NCI-H128 (cell line): ENCODE measurements around the gene MTMR10.

Source experiments
- DNase-seq: peaks from one replicate; lab custom pipeline; 2025; ENCODE audit not compliant: unreplicated experiment; lab: John Stamatoyannopoulos, UW

The MTMR10 gene

DNA sequence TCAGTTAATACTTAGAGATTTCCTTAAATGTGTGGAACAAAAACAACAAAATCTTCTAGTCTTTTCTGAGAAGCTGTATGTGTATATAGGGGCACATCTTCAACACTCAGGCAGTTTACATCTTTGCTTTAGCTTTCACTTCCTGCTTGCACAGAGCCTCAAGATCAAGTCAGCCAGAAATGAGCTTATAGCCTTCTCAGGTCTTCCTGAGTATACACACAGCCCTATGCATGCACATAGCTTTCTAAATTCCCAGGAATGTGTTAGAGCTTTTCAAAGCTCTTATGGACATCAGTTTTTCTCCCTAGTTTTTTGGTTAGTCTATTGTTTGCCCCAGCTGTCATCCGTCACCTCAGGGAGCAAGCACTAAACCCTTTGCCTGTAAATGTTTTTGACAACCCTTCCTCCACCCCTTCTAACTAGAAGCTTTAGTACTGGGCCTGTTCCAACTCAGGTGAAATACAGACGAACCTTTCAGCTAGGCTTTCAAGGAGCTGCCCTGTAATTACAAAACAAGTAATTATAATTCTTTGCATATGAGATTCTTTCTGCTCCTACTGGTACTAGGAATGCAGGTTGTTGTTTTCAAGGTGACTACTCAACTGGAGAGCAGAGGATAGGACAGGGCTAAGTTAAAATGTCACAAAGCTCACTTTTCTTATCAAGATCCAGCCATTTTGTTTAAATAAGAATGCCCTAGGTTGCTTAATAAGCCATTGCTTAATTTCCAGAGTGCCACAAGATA lies 22.6 kb upstream of the MTMR10 start:
- DNase-seq: no peak

DNA sequence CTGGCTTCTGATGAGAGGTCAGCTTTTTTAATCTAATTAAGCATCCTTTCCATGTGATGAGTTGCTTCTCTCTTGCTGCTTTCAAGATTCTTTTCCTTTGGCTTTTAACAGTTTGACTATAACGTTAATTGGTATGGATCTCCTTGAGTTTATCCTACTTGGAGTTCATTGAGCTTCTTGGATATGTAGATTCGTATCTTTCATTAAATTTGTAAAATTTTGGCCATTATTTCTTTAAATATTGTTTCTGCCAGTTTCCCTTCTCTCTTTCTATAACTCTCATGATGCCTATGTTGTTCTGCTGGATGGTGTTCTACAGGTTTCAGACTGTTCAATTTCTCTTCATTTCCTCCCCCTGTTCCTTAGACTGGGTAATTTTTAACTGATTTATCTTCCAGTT lies 21.0 kb upstream of the MTMR10 start:
- no peak for DNase-seq

DNA sequence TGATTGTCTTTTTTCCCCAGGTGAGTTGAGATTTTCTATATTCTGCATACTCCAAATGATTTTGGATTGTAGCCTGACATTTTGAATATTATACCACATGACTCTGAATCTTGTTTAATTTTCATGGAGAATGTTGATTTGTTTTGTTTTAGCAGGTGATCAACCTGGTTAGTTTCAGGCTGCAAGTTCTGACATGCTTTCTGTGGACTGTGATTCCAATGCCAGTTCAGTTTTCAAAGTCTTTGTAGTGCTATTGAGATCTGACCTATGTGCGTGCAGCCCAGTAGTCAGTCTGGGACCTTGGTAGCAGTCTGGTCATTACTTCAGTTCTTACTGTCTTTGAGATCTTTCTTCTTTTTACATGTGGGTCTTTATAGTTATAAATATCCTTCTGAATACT lies 18.6 kb upstream of the MTMR10 start:
- DNase-seq: no peak

- no peak for DNase-seq
These were observed 14.2 kb upstream of the MTMR10 start for GRCh38 chr15:31005660-31006059.

DNA sequence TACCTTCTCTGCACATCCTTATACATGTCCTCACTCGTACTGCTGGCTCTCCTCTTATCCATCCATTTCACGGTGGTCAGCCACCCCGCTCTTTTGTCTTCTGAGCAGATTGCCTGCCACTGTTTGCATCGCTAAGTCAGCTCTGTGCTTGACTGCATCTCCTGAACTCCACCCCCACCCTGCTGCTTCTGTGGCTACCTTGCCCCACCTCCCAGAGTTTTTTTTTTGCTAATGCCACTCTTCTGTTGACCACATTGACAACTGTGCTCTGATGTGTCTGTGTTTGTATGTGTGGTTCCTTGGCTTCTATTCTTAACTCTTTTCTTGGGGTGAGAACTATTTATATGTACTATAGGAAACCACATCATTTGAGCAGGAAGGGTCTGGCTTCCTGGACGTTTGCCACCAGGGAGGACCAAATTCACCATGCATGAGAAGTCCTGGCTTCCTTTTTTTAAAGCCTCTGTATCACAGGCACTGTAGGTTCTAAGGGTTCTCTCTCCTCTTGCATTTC lies 12.8 kb upstream of the MTMR10 start:
- DNase-seq: no peak

DNA sequence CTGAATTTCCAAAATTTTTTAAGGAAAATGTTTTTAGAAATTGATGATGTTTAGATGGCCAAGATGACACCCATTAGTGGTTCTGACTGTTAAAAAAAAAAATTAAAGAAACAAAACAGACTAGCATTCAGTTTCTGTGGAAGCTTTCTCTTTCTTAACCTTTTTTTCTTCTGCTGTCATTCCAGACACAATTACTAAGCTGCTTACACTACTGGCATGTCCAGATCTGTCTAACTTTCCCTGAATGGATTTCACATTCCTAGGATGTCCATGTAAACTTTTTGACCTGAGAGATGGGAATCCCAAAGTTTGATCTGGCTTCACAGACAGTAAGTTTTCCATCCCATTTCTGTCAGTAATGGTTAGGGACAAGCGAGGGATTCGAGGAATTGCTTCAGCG lies 10.3 kb upstream of the MTMR10 start:
- DNase-seq: no peak

GRCh38 chr15:30999729-31000128 lies 8.3 kb upstream of the MTMR10 start:
- no peak for DNase-seq

DNA sequence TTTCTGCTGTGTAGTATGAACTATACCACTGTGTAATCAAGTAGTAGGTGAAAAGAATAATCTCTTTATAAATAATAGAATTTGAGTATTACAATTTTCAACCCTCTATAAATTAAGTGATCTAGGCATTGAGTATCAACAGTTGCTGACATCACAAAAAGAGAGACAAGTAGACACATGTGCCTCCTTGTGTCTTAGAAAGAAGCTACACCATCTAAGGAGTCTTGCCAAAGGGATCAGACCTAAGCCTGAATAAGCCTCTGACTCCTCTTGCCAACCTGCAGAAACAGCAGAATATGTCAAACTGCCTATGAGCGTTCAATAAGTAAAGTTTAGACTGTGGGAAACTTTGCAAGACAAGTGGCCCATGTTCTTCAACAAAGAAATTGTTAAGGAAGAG lies 5.8 kb upstream of the MTMR10 start:
- DNase-seq: no peak

DNA sequence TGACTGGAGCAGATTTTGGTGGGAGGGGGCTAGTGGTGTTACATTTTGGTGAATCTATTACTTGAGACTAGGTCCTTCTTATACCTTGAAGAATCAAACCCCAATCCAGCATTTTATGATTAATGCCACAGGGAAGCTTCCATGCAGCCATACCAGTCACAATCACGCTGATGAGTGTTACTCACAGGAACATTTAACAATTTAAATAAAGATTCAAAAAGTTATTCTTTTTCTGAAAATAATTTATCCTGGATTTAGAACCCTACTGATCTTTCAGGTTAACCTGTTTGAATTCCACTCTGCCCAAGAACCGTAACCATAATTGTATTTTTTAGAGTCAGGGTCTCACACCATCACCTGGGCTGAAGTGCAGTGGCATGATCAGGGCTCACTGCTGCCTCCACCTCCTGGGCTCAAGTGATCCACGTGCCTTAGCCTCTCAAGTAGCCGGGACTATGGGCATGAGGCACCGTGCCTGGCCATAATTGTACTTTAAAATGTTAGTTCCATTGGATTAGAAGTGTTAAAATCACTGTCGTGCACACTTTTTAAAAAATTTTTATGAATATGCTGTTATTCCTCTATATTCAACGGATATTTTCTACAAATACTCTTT lies 929 bp upstream of the MTMR10 start:
- DNase-seq: no peak

- DNase-seq: no peak
These were observed 778 bp downstream of the MTMR10 start for GRCh38 chr15:30990446-30991254.

GRCh38 chr15:30990036-30990435 lies 1.4 kb downstream of the MTMR10 start:
- no peak for DNase-seq

- no peak for DNase-seq
These were observed 6.3 kb downstream of the MTMR10 start for GRCh38 chr15:30985081-30985531.

GRCh38 chr15:30984542-30984941 lies 6.9 kb downstream of the MTMR10 start:
- no peak for DNase-seq

GRCh38 chr15:30984118-30984517 lies 7.3 kb downstream of the MTMR10 start:
- no peak for DNase-seq

DNA sequence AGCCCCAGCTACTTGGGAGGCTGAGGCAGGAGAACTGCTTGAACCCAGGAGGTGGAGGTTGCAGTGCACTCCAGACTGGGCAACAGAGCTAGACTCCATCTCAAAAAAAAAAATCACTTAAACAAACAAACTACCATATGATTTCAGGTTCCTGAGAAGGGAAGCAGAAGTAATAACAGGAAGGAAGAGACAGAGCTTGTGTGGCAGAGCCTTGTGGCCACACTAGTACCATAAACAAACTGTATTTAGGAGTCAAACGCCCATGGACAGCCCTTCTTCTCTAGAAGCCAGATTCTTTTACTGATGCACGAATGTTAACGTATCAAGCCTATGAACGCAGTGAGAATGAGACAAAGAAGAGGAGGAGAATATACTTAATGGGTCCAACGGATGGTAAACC lies 12.0 kb downstream of the MTMR10 start:
- DNase-seq: no peak

DNA sequence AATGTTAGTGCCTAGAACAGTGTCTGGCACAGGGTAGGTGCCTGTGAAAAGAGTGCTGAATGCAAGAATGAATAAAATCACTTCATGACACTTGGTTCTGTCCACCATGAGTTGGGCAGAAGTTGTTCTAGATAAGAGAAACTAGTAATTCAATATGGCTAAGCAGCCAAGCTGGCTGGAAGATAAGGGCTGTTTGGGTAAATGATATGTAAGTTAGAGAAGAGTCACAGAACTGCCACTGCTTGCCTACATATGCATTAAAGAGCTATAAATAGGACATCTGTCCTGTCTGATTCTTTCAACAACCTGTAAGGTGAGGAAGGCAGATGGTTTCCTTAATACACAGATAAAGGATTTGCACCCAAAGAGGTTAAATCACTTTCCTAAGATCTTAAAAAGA lies 13.1 kb downstream of the MTMR10 start:
- no peak for DNase-seq

DNA sequence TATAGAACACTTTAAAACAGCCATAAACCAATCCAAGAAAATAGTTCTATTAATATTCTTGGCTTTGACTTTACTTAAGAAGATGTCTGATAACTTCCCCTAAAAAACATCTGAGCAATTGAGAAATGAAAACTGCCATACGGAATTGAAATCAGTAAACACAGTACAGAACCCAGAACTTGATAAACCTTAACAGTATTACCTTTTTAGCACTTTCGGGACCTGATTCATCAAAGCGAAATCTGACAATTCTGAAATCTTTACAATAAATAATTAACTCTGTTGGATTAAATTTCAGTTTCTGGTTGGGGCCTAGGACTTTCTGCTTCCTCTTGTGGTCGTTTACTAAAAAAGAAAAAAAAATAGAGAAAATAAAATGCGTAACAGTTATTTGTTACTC lies 17.3 kb downstream of the MTMR10 start:
- DNase-seq: no peak

GRCh38 chr15:30973379-30973778 lies 18.0 kb downstream of the MTMR10 start:
- no peak for DNase-seq

DNA sequence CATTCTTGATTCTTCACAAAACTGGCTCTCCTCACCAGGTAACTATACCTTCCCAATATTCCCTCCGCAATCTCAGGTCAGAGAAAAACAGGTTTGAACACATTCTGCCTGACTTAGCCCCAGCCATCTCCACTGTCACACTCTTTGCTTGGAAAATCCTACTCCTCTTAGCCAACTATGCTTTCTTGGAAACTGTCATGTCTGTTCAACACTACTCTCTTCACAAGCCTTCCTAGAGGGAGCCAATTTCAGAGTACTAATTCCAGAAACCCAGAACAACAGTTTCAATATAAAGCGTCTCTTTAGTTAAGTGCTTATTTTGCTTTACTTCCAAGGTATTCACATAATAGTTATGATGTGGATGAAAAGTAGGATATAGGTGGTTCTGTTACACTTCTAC lies 21.7 kb downstream of the MTMR10 start:
- DNase-seq: no peak

DNA sequence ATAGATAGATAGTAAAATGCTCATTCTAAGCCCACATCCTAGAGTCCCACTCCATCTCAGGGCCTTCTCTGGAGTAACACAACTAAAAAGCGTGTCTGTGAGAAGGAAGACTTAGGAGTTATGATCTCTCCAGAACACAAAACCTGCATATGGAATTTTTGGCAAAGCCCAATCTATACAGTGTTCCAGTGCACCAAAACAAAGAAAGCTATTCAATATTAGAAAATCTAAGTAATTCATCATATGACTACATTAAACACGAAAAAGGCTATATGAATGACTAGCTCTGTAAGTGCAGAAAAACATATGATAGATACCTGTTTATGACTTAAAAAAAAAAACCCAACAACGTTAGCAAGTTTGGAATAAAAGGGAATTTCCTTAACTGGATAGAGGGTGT lies 27.7 kb downstream of the MTMR10 start:
- no peak for DNase-seq

DNA sequence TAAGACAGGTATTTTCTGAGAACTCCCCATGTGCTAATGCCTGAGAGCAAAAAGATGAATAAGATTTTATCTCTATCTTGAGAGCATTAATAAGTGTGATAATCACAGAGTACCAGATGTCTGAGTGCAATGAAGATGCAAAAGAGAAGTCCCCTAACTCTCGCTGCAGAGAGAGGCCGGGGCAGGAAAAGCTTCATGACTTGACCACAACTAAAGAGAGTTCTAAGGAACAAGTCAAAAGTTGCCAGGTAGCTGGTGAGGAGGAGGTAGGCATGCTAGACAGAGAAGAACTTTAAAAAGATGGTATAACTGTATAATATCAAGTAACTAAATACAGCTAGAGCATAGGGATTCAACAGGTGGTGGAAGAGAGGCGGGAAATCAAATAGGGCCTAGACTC lies 28.8 kb downstream of the MTMR10 start:
- no peak for DNase-seq

- no peak for DNase-seq
These were observed 29.3 kb downstream of the MTMR10 start for GRCh38 chr15:30962079-30962478.
